ENCODE measurements around the gene NEU1. TPM values are rescaled to one million over a fixed set of nuclear protein-coding genes. Genes with fewer than 3 reads are reported as not detected.
A peak's percentile ranks its signal among the peaks of the same experiment; 100 is the strongest.
"Not testable (repeated sequence)": the region's sequence is repeated elsewhere in the genome, so short reads cannot be mapped to it uniquely, and the experiment has no call there.

The NEU1 gene
- total and polyA plus RNA-seq, 2 experiments from 2014 or later = 388 to 402 TPM

DNA sequence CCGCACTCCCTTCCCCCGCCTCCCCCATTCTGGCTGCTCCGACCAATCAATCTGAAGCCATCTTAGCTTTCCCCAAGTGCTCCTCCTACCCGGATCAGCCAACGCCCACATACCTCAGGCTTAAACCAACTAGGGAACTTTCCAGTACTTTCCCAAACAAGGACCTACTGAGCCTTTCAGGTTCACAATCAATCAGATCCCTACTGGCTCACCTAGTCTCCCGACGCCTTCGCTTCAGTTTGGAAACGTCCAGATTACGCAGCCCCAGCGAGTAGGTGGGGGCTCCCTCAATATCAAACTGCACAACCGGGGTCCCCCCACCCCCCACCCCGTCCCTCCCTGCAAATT lies 48.0 kb downstream of the NEU1 start:
- WGBS (ENCODE audit: low lambda C conversion rate, missing lambda C conversion rate) = 3% methylated on average over 12 of the region's 13 CpGs
- Histone ChIP-seq H3K36me3 (replicated peaks; ENCODE audit: insufficient read depth, low read depth) (no peaks in the 10 kb centered on the region), H3K4me2 (peak overlapping the region; percentile 85), H3K9me2 (replicated peaks; ENCODE audit: insufficient read depth) (no peaks in the 10 kb centered on the region), H3K79me2 (peaks cover 14% of the 10 kb centered on the region), H3K4me3 (peak overlapping the region; percentile 28), H2AFZ (peak overlapping the region; percentile 10), H3K4me1 (ENCODE audit: insufficient read depth) (peaks cover 22% of the 10 kb centered on the region), H3K27ac (peak overlapping the region; percentile 97), H4K20me1 (ENCODE audit: insufficient read depth, poor library complexity, severe bottlenecking) (no peaks in the 10 kb centered on the region), H3K27me3 (no peaks in the 10 kb centered on the region), H3K9me3 (ENCODE audit: low read depth) (no peaks in the 10 kb centered on the region)
- peak; percentile 96 for DNase-seq (ENCODE audit: low spot score)
- TF ChIP-seq EZH2phosphoT487 (IDR thresholded peaks at IDR 0.05; ENCODE audit: low read depth, severe bottlenecking, unreplicated experiment) = no peak
- TF ChIP-seq, protein P1, sequence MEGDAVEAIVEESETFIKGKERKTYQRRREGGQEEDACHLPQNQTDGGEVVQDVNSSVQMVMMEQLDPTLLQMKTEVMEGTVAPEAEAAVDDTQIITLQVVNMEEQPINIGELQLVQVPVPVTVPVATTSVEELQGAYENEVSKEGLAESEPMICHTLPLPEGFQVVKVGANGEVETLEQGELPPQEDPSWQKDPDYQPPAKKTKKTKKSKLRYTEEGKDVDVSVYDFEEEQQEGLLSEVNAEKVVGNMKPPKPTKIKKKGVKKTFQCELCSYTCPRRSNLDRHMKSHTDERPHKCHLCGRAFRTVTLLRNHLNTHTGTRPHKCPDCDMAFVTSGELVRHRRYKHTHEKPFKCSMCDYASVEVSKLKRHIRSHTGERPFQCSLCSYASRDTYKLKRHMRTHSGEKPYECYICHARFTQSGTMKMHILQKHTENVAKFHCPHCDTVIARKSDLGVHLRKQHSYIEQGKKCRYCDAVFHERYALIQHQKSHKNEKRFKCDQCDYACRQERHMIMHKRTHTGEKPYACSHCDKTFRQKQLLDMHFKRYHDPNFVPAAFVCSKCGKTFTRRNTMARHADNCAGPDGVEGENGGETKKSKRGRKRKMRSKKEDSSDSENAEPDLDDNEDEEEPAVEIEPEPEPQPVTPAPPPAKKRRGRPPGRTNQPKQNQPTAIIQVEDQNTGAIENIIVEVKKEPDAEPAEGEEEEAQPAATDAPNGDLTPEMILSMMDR (IDR thresholded peaks at IDR 0.05; ENCODE audit: poor library complexity) = no peak
- TF ChIP-seq EZH2 (IDR thresholded peaks at IDR 0.05; ENCODE audit: borderline replicate concordance) = no peak

DNA sequence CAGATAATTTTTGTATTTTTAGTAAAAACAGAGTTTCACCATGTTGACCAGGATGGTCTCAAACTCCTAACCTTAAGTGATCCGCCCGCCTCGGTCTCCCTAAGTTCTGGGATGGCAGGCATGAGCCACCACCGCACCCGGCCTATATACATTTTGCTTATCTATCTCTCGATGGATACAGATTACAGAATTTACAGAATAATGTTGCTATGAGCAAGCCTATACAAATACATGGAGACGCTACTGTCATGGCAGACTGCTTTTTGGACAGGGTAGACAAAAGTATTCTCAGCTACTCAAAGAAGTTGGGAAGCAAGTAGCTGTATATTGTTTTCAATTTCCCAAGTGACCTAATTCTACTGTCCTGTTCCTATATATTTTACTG lies 49.2 kb downstream of the NEU1 start:
- H3K36me3 ChIP-seq (replicated peaks; ENCODE audit: insufficient read depth, low read depth) = no peaks in the 10 kb centered on the region
- peaks cover 18% of the 10 kb centered on the region for H3K4me1 ChIP-seq (ENCODE audit: insufficient read depth)
- no peaks in the 10 kb centered on the region for H3K27me3 ChIP-seq
- H3K4me2 ChIP-seq = peak overlapping the region; percentile 85
- H3K79me2 ChIP-seq = peaks cover 11% of the 10 kb centered on the region
- peak overlapping the region; percentile 85 for H2AFZ ChIP-seq
- H3K4me3 ChIP-seq = no peak overlapping the region
- H3K9me3 ChIP-seq (ENCODE audit: low read depth) = no peaks in the 10 kb centered on the region
- H3K9me2 ChIP-seq (replicated peaks; ENCODE audit: insufficient read depth) = no peaks in the 10 kb centered on the region
- 98% methylated on average over 7 of the region's 7 CpGs for WGBS (ENCODE audit: low lambda C conversion rate, missing lambda C conversion rate)
- H3K27ac ChIP-seq = peak overlapping the region; percentile 97
- no peak for DNase-seq (ENCODE audit: low spot score)
- H4K20me1 ChIP-seq (ENCODE audit: insufficient read depth, poor library complexity, severe bottlenecking) = no peaks in the 10 kb centered on the region
- TF ChIP-seq, protein P1 (IDR thresholded peaks at IDR 0.05; ENCODE audit: poor library complexity) = no peak
- TF ChIP-seq EZH2phosphoT487 (IDR thresholded peaks at IDR 0.05; ENCODE audit: low read depth, severe bottlenecking, unreplicated experiment) (no peak), EZH2 (IDR thresholded peaks at IDR 0.05; ENCODE audit: borderline replicate concordance) (no peak)

DNA sequence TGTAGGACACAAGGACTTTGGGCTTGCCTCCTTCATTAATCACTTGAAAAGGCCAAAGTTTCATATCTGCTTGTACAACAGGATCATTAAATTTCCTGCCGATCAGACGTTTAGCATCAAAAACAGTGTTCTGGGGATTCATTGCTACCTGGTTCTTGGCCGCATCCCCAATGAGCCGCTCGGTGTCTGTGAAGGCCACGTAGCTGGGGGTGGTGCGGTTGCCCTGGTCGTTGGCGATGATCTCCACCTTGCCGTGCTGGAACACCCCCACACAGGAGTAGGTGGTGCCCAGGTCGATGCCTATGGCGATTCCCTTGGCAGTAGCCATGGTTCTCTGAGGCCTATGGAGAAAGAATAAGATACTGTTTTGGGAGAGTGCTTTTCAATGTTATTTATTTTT lies 51.0 kb downstream of the NEU1 start:
- 98% methylated on average over 12 of the region's 12 CpGs for WGBS (ENCODE audit: low lambda C conversion rate, missing lambda C conversion rate)
- H3K9me2 ChIP-seq (replicated peaks; ENCODE audit: insufficient read depth) = no peaks in the 10 kb centered on the region
- peaks cover 6% of the 10 kb centered on the region for H3K79me2 ChIP-seq
- H3K4me2 ChIP-seq = no peak overlapping the region
- H2AFZ ChIP-seq = no peak overlapping the region
- H4K20me1 ChIP-seq (ENCODE audit: insufficient read depth, poor library complexity, severe bottlenecking) = no peaks in the 10 kb centered on the region
- H3K4me1 ChIP-seq (ENCODE audit: insufficient read depth) = peaks cover 12% of the 10 kb centered on the region
- no peaks in the 10 kb centered on the region for H3K36me3 ChIP-seq (replicated peaks; ENCODE audit: insufficient read depth, low read depth)
- H3K9me3 ChIP-seq (ENCODE audit: low read depth) = no peaks in the 10 kb centered on the region
- H3K27ac ChIP-seq = no peak overlapping the region
- no peaks in the 10 kb centered on the region for H3K27me3 ChIP-seq
- TF ChIP-seq, protein P1 (IDR thresholded peaks at IDR 0.05; ENCODE audit: poor library complexity) = no peak
- TF ChIP-seq EZH2phosphoT487 (IDR thresholded peaks at IDR 0.05; ENCODE audit: low read depth, severe bottlenecking, unreplicated experiment) (no peak), EZH2 (IDR thresholded peaks at IDR 0.05; ENCODE audit: borderline replicate concordance) (no peak)
- H3K4me3 ChIP-seq = no peak overlapping the region
- DNase-seq (ENCODE audit: low spot score) = no peak

DNA sequence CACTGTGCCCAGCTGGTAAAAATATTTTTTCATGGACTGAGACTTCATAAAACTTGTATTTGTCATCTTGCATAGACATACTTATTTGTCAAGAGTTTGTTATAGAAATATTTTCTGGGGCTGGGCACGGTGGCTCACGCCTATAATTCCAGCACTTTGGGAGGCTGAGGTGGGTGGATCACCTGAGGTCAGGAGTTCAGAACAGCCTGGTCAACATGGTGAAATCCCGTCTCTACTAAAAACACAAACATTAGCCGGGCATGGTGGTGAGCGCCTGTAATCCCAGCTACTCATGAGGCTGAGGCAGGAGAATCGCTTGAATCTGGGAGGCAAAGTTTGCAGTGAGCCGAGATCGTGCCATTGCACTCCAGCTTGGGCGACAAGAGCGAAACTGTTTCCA lies 54.0 kb downstream of the NEU1 start:
- DNase-seq (ENCODE audit: low spot score); H3K4me3 ChIP-seq; H4K20me1 ChIP-seq (ENCODE audit: insufficient read depth, poor library complexity, severe bottlenecking); H3K36me3 ChIP-seq (replicated peaks; ENCODE audit: insufficient read depth, low read depth); H3K9me3 ChIP-seq (ENCODE audit: low read depth); H3K9me2 ChIP-seq (replicated peaks; ENCODE audit: insufficient read depth); H3K27me3 ChIP-seq; H2AFZ ChIP-seq; H3K27ac ChIP-seq; H3K4me2 ChIP-seq: not testable (repeated sequence)
- peaks cover 25% of the 10 kb centered on the region for H3K79me2 ChIP-seq
- H3K4me1 ChIP-seq (ENCODE audit: insufficient read depth) = peaks cover 16% of the 10 kb centered on the region
- 86% methylated on average over 10 of the region's 10 CpGs for WGBS (ENCODE audit: low lambda C conversion rate, missing lambda C conversion rate)

Small RNA genes lying within 50 kb of the gene (small RNA-seq; reads per million reads assigned to genes)
- 891 reads per million, percentile 99 among the genes with 10 or more reads in this experiment for gene SNORD48
- not detected for gene SNORD52

Other genes with a start within 250 kb of the NEU1 start
Only the 30 nearest of the 36 such genes appear.
- 11.5 and 18.1 TPM in 2 replicates for gene GPANK1, start 197.8 kb downstream of the NEU1 start, total RNA-seq
- 18.5 and 23.8 TPM in 2 replicates for gene GPANK1, start 197.8 kb downstream of the NEU1 start, polyA plus RNA-seq
- 155 and 185 TPM in 2 replicates for gene CSNK2B, start 196.7 kb downstream of the NEU1 start, total RNA-seq
- gene CSNK2B, start 196.7 kb downstream of the NEU1 start, polyA plus RNA-seq = 181 and 202 TPM in 2 replicates
- gene LY6G5B, start 192.8 kb downstream of the NEU1 start, total RNA-seq = 2.2 and 5.3 TPM in 2 replicates
- 14.9 and 18.9 TPM in 2 replicates for gene LY6G5B, start 192.8 kb downstream of the NEU1 start, polyA plus RNA-seq
- 0.32 TPM in 1 of 2 replicates, not detected in the other for gene LY6G5C, start 181.8 kb downstream of the NEU1 start, total RNA-seq
- 0.63 and 5.0 TPM in 2 replicates for gene LY6G5C, start 181.8 kb downstream of the NEU1 start, polyA plus RNA-seq
- gene ABHD16A, start 159.5 kb downstream of the NEU1 start, total RNA-seq = 63.2 and 66.8 TPM in 2 replicates
- gene ABHD16A, start 159.5 kb downstream of the NEU1 start, polyA plus RNA-seq = 81.3 and 94.7 TPM in 2 replicates
- not detected in 2 replicates for gene LY6G6F, start 156.0 kb downstream of the NEU1 start, total RNA-seq
- not detected in 2 replicates for gene LY6G6F, start 156.0 kb downstream of the NEU1 start, polyA plus RNA-seq
- 1.3 TPM in 1 of 2 replicates, not detected in the other for gene LY6G6D, start 147.5 kb downstream of the NEU1 start, total RNA-seq
- 1.2 and 3.0 TPM in 2 replicates for gene LY6G6D, start 147.5 kb downstream of the NEU1 start, polyA plus RNA-seq
- not detected in 2 replicates for gene LY6G6C, start 141.1 kb downstream of the NEU1 start, total RNA-seq
- 0.30 and 0.39 TPM in 2 replicates for gene LY6G6C, start 141.1 kb downstream of the NEU1 start, polyA plus RNA-seq
- not detected in 2 replicates for gene MPIG6B, start 139.4 kb downstream of the NEU1 start, total RNA-seq
- gene MPIG6B, start 139.4 kb downstream of the NEU1 start, polyA plus RNA-seq = 0.33 TPM in 1 of 2 replicates, not detected in the other
- 93.8 and 108 TPM in 2 replicates for gene DDAH2, start 133.5 kb downstream of the NEU1 start, total RNA-seq
- 137 and 157 TPM in 2 replicates for gene DDAH2, start 133.5 kb downstream of the NEU1 start, polyA plus RNA-seq
- 454 and 463 TPM in 2 replicates for gene CLIC1, start 126.3 kb downstream of the NEU1 start, total RNA-seq
- gene CLIC1, start 126.3 kb downstream of the NEU1 start, polyA plus RNA-seq = 555 and 599 TPM in 2 replicates
- gene MSH5, start 122.8 kb downstream of the NEU1 start, total RNA-seq = 6.4 and 7.9 TPM in 2 replicates
- 4.9 and 8.5 TPM in 2 replicates for gene MSH5, start 122.8 kb downstream of the NEU1 start, polyA plus RNA-seq
- 1.4 and 4.1 TPM in 2 replicates for gene SAPCD1, start 100.2 kb downstream of the NEU1 start, total RNA-seq
- gene SAPCD1, start 100.2 kb downstream of the NEU1 start, polyA plus RNA-seq = 1.8 and 2.0 TPM in 2 replicates
- gene VWA7, start 85.5 kb downstream of the NEU1 start, total RNA-seq = 1.5 and 3.4 TPM in 2 replicates
- gene VWA7, start 85.5 kb downstream of the NEU1 start, polyA plus RNA-seq = 2.8 and 5.2 TPM in 2 replicates
- gene VARS1, start 67.1 kb downstream of the NEU1 start, total RNA-seq = 23.3 and 36.6 TPM in 2 replicates
- gene VARS1, start 67.1 kb downstream of the NEU1 start, polyA plus RNA-seq = 51.0 and 59.6 TPM in 2 replicates
- gene LSM2, start 55.9 kb downstream of the NEU1 start, total RNA-seq = 42.9 and 51.9 TPM in 2 replicates
- gene LSM2, start 55.9 kb downstream of the NEU1 start, polyA plus RNA-seq = 48.7 and 57.9 TPM in 2 replicates
- 1.4 and 2.2 TPM in 2 replicates for gene HSPA1L, start 47.5 kb downstream of the NEU1 start, total RNA-seq
- gene HSPA1L, start 47.5 kb downstream of the NEU1 start, polyA plus RNA-seq = 1.0 and 2.7 TPM in 2 replicates
- gene HSPA1A, start 47.3 kb downstream of the NEU1 start, total RNA-seq = 83.3 and 84.3 TPM in 2 replicates
- 50.0 and 82.2 TPM in 2 replicates for gene HSPA1A, start 47.3 kb downstream of the NEU1 start, polyA plus RNA-seq
- 172 and 177 TPM in 2 replicates for gene HSPA1B, start 35.1 kb downstream of the NEU1 start, total RNA-seq
- gene HSPA1B, start 35.1 kb downstream of the NEU1 start, polyA plus RNA-seq = 82.1 and 111 TPM in 2 replicates
- 76.2 and 92.0 TPM in 2 replicates for gene SLC44A4, start 16.2 kb upstream of the NEU1 start, total RNA-seq
- 73.5 and 90.8 TPM in 2 replicates for gene SLC44A4, start 16.2 kb upstream of the NEU1 start, polyA plus RNA-seq
- 34.1 and 41.9 TPM in 2 replicates for gene EHMT2, start 34.9 kb upstream of the NEU1 start, total RNA-seq
- 40.0 and 44.6 TPM in 2 replicates for gene EHMT2, start 34.9 kb upstream of the NEU1 start, polyA plus RNA-seq
- gene ZBTB12, start 39.3 kb upstream of the NEU1 start, total RNA-seq = 4.4 and 4.9 TPM in 2 replicates
- gene ZBTB12, start 39.3 kb upstream of the NEU1 start, polyA plus RNA-seq = 0.07 TPM in 1 of 2 replicates, not detected in the other
- 46.3 and 48.3 TPM in 2 replicates for gene C2, start 64.9 kb upstream of the NEU1 start, total RNA-seq
- 41.1 and 46.4 TPM in 2 replicates for gene C2, start 64.9 kb upstream of the NEU1 start, polyA plus RNA-seq
- 190 and 199 TPM in 2 replicates for gene CFB, start 83.3 kb upstream of the NEU1 start, total RNA-seq
- 287 and 349 TPM in 2 replicates for gene CFB, start 83.3 kb upstream of the NEU1 start, polyA plus RNA-seq
- 70.1 and 78.2 TPM in 2 replicates for gene NELFE, start 96.2 kb upstream of the NEU1 start, total RNA-seq
- gene NELFE, start 96.2 kb upstream of the NEU1 start, polyA plus RNA-seq = 78.7 and 86.9 TPM in 2 replicates
- gene SKIC2, start 96.4 kb upstream of the NEU1 start, total RNA-seq = 34.2 and 53.2 TPM in 2 replicates
- 61.7 and 64.3 TPM in 2 replicates for gene SKIC2, start 96.4 kb upstream of the NEU1 start, polyA plus RNA-seq
- 16.1 and 22.2 TPM in 2 replicates for gene DXO, start 109.3 kb upstream of the NEU1 start, total RNA-seq
- gene DXO, start 109.3 kb upstream of the NEU1 start, polyA plus RNA-seq = 39.3 and 43.8 TPM in 2 replicates
- 49.1 and 66.8 TPM in 2 replicates for gene C4A, start 119.2 kb upstream of the NEU1 start, total RNA-seq
- gene C4A, start 119.2 kb upstream of the NEU1 start, polyA plus RNA-seq = 69.9 and 74.4 TPM in 2 replicates
- 57.5 and 68.9 TPM in 2 replicates for gene C4B, start 152.0 kb upstream of the NEU1 start, total RNA-seq
- 78.0 and 80.0 TPM in 2 replicates for gene C4B, start 152.0 kb upstream of the NEU1 start, polyA plus RNA-seq
- gene CYP21A2, start 175.6 kb upstream of the NEU1 start, total RNA-seq = 0.12 and 1.4 TPM in 2 replicates
- 1.7 and 2.4 TPM in 2 replicates for gene CYP21A2, start 175.6 kb upstream of the NEU1 start, polyA plus RNA-seq

All from hepatocyte (in vitro differentiated cells).